TTC549 (cell line): ENCODE measurements around the gene GRAMD1C.

ENCODE experiments used
- FAIRE-seq: peaks from 2 replicates; lab custom pipeline; 2012; peaks lifted over from hg19 to GRCh38; lab: Jason Lieb, UNC

GRAMD1C gene

DNA sequence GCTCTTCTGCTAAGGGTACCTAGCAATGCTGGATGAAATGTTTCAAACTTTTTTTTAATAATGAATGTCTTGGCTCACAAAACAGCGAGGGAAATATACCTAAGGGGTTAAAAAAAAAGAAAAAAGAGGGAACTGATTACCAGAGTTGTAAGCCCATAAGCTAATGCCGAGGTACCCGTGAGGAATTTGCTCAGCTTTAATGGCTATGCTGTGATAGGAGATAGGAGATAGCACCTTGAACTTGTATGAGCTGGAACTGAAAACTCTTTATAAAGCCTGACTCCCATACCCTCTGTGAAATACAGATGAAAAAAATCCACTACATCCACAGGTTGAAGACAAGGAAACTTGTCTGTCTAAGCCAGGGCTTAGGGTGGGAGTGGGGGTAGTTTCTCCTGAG lies 13.9 kb downstream of the GRAMD1C start:
- FAIRE-seq, result no peak

DNA sequence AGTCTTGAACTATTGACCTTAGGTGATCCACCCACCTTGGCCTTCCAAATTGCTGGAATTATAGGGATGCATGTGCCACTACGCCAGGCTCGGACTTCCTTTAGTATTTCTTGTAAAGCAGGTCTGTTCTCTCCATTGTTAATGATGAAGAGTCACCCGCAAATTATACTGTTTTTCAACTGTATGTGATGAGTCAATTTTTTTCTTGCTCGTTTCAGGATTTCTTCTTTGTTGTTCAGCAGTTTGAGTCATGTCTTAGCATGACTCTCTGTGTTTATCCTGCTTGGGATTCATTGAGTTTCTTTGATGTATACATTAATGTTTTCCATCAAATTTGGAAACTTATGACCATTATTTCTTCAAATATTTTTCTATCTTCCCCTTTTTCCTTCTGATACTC lies 28.9 kb downstream of the GRAMD1C start:
- no peak for FAIRE-seq

DNA sequence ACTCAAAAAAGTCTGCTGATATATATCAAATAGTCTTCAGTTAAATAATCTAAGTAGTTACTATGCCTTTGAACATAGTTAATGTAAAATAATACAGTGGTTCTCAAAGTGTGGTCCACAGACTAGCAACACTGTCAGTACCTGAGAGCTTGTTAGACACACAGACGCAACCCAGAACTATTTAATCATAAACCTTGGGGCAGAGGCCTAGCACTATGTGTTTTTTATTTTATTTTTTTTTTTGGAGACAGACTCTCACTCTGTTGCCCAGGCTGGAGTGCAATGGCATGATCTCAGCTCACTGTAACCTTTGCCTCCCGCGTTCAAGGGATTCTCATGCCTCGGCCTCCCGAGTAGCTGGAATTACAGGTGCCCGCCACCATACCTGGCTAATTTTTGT lies 34.7 kb downstream of the GRAMD1C start:
- FAIRE-seq, result no peak

DNA sequence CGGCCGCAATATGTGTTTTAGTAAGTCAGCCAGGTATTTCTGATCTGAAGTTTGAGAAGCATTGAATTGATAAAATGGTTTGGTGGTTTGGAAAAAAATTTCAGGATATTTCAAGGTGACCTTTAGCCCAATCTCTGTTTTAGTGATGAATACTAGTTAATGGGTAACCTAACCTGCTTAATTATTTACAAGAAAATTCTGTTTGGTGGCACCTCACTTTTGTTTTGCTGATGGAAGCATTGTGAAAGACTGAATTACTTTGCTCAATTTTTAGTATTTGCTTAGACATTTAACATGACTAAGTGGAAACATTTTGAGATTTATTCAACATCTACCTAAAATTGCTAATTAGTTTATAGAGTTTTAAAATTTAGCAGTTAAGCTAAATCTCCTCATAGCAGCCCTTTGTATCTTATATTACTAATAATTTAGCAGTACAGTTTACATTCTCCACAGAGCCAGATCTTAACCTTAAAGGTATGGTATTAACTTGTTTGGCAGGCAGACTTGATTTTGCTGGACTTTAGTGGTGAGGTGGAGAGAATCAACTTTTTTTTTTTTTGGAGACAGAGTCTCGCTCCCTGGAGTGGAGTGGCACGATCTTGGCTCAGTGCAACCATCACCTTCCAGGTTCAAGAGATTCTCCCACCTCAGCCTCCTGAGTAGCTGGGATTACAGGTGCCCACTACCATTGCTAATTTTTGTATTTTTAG lies 35.4 kb downstream of the GRAMD1C start:
- FAIRE-seq, result no peak

DNA sequence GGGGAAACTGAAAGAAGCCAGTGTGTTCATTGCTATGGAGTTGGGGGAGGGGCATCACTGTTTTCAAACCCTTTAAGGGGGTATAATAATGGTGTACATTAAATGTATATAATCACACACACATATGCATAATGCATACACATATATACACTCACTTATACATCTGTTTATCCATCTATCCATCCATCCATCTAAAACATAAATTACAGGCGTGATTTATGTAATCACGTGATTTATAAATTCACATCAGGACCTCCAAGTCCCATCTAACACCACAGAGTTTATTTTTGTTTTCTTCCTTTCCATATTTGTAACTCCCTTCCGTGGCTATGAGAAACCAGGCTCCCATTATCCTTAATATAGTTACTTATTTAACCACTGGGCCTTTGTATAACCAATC lies 39.8 kb downstream of the GRAMD1C start:
- no peak for FAIRE-seq

DNA sequence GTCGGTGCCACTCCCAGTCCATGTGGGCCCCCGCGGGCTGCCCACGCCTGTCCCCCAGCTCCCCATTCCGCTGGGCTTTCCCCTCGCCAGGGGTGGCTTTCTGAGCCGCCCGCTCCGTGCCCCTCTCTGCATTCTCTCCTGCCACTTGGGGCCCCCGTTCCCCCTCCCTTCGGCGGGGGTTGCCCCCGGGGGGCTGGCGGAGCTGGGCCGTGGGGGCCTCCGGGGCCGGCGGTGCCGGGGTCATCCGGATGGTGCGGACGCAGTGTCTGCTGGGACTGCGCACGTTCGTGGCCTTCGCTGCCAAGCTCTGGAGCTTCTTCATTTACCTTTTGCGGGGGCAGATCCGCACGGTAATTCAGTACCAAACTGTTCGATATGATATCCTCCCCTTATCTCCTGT lies 46.5 kb downstream of the GRAMD1C start:
- no peak for FAIRE-seq

DNA sequence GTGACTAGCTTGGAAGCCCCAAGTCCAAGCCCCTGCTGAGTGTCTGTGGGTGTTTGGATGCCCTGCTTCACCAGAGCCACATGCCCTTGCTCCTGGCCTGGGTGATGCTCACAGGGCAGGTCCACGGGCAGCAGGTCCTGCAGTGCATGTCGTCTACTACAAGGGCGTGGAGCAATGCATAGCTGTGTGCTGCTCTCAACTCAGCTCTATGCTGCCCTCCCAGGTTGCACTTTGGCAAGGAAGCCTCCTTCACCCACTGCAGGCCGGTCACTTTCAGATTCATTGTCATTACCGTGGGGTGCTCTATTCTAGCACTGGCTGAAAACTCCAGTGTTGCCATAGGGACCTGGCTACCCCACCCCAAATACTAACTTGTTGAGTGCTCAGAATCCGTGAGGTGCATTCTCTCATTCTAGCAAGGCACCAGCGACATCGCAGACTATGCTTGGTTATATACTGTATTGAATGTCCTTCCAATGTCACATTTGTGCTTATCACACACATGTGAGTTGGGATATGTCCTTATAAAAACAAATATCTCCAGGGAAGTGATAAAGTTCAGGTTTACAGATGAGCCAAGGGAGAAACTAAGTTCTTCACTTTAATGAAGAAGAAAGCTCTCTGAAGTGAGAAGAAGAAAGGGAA lies 51.8 kb downstream of the GRAMD1C start:
- no peak for FAIRE-seq

DNA sequence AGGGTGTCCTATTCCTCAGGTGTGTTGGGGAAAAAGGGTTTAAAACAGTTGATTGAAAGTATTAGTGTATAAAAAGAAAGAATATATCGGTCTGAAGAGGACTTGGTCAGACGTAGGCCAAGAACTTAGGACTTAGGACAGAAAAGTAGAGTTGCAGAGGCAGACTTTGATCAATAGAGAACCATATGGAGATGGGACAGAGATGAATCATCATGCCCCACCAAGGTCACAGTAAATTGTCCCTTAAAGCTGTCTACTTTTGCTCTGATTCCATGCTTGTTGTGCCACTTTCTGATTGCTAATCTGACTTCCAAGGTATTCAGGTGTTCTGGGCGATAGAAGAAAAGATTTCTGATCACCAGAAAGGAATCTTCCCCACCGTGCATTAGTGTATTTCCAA lies 56.3 kb downstream of the GRAMD1C start:
- FAIRE-seq, result no peak

DNA sequence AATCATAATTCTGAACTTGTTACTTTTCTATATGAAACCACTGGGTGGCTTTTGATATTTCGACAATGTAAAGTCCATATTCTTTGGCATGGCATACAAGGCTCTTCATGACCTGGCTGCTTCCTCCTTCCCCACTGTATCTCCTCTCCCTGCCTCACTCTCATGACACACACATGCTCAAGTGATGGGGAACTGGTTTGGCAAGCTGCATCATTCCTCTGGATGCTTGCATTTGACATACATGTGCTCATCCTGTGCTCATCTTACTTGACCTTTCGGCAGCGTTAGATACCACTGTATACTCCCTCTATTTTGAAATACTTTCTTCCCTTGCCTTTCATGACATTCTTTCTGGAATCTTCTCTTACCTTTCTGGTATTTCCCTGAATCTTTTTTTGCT lies 57.4 kb downstream of the GRAMD1C start:
- no peak for FAIRE-seq

DNA sequence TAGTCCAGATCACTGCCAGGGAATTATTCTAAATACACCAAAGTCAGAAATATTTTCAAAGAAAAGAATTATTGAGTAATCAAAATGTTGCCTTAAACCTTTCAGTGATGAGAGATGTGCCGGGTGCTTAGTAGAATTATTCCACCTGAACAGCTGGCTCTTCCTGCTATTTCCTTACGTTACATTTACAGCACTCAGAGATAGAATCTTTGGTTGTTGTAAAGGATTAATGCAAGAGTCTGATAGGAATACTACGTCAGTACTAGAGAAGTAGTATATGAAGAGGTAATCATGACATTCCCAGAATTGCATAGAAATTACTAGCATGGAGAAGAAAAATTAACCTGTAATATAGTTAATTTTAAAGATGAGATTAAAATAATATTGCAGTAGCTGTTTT lies 58.3 kb downstream of the GRAMD1C start:
- FAIRE-seq, result no peak

DNA sequence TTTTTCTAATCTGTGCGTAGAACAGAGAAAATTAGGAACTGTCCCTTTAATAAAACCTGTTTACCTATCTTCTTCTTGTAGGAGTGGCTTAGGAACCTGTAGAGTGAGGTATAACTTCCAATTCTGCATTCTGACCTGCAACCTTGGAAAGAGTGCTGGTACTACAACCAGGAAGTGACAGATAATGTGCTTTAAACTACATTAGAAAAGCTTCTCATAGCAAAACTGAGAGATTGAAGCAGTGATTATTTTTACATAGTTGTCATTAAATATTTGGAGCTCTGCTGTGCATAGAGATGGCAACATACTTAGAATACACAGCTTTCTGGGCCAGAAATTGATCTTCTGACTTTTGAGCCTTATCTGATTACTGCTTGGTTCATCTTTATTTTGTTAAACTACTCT lies 58.8 kb downstream of the GRAMD1C start:
- no peak for FAIRE-seq

DNA sequence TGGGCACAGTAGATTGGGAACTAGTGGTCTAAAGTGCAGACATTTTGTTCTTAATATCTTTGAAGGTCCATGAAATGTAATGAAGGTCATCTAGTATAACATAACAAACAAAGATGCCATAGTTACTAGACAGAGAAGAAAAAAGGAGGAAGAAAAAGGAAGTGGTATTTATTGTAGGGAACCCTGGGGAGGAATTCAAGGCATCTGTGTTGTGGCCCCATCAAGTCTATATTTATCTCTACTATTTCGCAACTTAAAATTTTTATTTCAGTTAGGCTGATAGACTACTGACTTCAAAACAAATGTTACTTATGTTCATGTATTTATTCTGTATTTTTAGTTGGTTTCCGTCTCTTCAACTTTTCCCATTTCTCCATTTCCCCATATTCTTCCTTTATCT lies 60.3 kb downstream of the GRAMD1C start:
- no peak for FAIRE-seq

DNA sequence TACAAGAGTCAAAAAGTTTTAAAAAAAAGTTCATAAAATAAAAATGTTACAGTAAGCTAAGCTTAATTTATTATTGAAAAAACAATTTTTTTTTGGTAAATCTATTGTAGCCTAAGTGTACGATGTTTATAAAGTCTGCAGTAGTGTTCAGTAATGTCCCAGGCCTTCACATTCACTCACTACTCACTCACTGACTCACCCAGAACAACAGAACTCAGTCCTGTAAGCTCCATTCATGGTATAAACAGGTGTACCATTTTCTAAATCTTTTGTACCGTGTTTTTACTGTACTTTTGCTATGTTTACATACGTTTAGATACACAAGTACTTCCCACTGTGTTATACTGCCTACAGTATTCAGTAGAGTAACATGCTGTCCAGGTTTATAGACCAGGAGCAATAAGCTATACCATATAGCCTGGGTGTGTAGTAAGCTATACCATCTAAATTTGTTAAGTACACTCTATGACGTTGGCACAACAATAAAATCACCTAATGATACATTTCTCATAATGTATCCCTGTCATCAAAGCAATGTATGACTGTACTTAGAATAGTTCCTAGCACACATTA lies 68.1 kb downstream of the GRAMD1C start:
- no peak for FAIRE-seq

DNA sequence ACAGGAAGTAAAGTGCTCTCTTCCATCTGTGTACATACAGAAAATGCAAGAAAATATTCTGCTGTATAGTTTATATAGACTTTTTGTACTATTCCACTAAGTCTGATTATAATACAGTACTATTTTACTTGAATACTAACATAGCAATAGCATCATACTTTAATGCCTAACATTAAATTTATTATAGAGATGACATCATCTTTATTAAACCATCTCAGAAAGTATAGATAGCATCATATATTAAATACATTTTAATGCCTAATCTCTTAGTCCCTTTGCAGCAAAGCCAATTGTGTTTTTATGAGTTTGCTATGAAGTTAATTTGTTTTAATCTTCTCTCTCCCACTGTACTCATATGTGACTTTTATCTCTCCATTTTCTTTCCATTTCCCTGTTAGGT lies 69.5 kb downstream of the GRAMD1C start:
- no peak for FAIRE-seq

DNA sequence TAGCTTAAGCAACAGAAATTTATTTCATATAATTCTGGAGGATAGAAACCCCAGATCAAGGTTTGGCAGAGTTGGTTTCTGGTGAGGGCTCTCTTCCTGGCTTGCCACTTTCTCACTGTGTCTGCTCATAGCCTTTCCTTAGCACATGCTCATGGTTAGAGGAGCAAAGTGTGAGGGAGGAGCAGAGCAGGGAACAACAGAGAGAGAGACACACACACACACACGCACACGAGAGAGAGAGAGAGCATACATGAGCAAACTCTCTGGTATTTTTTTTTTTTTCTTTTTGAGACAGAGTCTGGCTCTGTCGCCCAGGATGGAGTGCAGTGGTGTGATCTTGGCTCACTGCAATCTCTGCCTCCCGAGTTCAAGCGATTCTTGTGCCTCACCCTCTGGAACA lies 72.4 kb downstream of the GRAMD1C start:
- FAIRE-seq, result no peak

DNA sequence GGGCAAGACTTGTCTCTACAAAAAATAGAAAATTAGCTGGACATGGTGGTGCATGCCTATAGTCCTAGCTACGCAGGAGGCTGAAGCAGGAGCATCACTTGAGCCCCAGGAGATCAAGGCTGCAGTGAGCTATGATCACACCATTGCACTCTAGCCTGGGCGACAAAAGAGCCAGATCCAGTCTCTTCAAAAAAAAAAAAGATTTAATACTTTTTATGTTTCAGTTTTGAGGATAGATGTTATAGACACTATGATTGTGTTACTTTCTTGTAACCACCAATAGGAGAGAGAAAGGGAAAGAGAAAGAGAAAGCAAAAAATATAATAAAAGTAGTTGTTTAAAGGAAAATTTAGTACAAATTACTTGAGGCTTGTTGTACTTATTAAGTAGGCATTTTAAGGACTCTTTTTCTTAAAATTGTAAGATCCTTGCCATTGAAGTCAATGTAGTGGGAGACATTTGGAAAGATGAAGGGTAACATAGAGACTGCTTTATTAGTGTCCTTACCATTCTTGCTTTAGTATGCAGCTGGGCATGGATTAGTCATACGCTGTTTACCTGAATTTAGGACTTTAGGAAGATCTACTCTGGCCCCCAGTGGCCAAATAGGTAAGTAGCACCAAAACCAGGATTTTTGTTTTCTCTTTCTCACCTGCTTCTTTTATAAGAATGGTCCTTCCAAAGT lies 74.1 kb downstream of the GRAMD1C start:
- no peak for FAIRE-seq

DNA sequence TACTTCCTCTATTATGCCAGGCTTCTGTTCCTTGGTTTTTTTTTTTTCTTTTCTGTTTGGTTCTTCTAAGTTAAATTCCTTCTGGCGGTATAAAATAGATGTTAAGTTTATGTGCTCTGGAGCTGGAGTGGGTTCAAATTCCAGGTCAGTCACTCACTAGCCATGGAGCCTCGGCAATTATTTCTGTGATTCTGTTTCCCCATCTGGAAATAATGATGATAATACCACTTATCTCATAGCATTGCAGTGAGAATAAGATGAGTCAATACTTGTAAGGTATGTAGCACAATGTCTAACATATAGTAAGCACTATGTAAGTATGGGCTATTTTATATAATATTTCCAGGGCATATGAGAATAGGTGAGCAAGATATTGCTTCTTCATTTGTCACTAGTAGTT lies 76.1 kb downstream of the GRAMD1C start:
- FAIRE-seq, result no peak

DNA sequence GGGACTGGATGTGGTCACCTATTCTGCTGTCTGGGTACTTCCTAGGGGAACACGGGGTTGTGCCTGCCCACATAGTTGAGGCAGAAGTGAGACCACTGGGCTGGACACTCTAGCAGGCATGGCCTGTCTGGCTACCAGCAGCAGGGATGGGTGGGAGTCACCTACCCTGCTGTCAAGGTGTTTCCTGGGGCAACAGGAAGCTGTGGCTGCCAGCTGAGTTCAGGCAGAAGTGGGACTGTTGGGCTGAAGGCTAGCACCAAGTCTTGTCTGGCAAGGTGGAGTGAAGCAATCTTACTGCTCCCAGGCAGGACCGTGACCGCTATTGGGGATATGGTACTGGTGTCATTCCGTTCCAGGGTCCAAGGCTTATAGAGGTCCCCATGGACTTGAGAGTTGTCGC lies 89.0 kb downstream of the GRAMD1C start:
- no peak for FAIRE-seq

DNA sequence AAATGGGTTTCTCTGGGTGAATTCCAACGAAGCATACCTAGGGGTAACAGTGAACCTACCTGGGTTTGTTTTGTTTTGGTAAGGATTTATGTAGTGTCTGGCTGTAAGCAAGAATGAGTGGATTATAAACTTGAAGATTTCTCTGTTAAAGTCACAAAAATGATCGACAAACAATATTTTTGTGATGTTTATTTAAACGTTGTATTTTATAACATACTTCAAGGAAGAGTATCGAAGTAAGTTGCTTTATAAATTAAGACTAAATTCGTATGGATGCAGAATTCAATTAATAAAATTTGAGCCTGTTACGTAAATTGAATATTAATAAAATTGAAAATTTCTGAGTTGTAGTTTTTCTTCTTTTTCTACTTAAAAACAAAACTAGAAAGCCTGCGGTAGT lies 108.2 kb downstream of the GRAMD1C start:
- FAIRE-seq, result no peak

DNA sequence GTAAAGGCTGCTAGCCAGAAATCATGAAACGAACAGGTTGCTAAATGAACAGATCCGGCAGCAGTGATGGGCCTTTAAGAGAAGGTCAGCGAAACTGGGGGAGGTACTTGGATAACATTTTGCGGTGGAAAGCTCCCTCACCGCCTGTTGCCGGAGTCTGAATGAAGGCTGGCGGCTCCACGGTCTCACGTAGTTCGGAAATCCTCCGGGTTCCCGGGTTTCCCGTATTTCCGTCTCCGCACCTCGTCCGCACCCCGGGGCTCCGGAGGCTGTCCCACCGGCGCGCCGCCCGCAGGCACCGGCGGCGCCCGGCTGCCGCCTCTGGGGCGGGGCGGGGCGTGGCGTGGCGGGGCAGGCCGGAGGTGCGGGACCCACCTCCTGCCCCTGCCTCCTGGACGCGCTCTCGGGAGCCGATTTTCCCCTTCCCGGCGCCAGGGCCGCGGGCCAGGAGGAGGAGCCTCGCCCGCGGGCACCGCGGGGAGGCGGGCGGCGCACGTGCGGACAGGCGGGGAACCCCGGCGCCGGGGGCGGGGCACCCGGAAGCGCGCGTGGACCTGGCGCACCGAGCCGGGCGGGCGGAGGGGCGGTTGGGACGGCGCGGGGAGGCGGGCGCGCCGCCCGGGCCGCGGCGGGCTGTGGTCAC lies 108.9 kb downstream of the GRAMD1C start, which contains the start of gene ZDHHC23:
TSS of gene ZDHHC23 (plus strand) at position 642 of the 643 bp plus-strand sequence. CDS start 790 bp downstream, outside the sequence.
- FAIRE-seq, result no peak

DNA sequence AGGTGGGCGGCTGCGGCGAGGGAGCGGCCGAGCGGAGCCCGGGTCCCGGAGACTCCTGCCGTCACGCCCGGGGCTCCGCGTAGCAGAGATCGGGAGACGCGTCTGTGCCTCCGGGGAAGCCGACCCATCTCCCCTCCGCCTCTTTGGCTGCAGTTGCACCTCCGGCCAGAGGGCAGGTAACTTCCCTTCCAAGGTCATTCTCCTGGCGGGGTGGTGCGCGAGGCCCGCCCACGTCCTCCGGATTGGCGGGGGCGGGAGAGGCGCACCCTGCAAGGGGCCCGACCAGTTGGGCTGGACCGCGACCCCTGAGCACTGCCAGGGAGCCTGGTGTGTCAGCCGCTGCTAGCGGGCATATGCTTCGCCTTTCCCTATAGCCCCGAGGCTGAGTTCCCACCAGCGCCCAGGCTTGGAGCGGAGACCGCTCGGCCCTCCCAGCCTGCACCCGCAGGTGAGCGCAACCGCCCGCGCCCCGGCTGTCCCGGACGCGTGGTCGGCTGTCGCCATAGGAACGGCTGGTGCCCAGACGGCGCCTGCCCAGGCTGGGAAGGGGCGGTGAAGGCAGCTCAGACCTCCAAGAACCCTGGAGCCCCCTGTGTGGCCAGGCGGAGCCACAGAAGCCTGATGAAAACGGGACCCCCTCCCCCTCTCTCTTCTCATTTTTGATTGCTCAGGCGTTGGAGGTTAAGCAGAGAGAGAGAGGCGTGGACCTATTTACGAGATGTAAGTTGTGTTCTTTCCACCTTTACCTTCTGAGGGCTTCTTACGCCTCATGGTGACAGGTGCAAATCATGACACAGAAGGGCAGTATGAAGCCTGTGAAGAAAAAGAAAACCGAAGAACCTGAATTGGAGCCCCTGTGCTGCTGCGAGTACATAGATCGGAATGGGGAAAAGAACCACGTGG lies 109.7 kb downstream of the GRAMD1C start:
- no peak for FAIRE-seq

DNA sequence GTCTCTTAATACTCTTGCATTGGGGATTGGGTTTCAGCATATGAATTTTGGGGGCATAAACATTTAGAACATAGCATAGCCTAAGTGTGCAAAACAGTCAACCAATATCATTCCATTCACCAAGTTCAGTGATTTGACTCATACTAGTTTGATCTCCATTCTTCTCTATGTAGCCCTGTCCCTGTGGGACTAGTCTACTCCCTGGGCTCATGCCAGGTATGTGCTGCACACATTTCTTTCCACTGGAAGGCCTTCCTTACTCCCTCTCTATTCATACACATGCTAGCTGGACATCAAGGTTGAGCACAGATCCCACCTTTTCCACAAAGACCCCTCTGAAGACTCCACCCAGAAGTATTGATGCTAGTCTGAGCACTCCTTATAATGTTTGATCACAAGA lies 114.3 kb downstream of the GRAMD1C start:
- FAIRE-seq, result no peak
